Right renal pelvis (tissue), 4 donors: ENCODE measurements around the gene BST2. TPM values are rescaled to one million over a fixed set of nuclear protein-coding genes. Genes with fewer than 3 reads are reported as not detected.

Source experiments
- DNase-seq, 4 donors: peaks; one replicate each; pipeline ENCODE4 v3.0.0-alpha.2; 2013; ENCODE audit warnings: low read depth in 4 of 4, low spot score in 3 of 4, missing footprints in 1 of 4
- polyA plus RNA-seq, 4 donors: library from polyadenylated mRNA; unstranded; fragments of 120-200 nt; gene quantifications; one replicate each; pipeline ENCODE4 v1.2.1, GENCODE V29; 2013; ENCODE audit not compliant: insufficient read length in 4 of 4

Gene BST2
- polyA plus RNA-seq, 4 donors = 81.8 to 143 (median 122) TPM

DNA sequence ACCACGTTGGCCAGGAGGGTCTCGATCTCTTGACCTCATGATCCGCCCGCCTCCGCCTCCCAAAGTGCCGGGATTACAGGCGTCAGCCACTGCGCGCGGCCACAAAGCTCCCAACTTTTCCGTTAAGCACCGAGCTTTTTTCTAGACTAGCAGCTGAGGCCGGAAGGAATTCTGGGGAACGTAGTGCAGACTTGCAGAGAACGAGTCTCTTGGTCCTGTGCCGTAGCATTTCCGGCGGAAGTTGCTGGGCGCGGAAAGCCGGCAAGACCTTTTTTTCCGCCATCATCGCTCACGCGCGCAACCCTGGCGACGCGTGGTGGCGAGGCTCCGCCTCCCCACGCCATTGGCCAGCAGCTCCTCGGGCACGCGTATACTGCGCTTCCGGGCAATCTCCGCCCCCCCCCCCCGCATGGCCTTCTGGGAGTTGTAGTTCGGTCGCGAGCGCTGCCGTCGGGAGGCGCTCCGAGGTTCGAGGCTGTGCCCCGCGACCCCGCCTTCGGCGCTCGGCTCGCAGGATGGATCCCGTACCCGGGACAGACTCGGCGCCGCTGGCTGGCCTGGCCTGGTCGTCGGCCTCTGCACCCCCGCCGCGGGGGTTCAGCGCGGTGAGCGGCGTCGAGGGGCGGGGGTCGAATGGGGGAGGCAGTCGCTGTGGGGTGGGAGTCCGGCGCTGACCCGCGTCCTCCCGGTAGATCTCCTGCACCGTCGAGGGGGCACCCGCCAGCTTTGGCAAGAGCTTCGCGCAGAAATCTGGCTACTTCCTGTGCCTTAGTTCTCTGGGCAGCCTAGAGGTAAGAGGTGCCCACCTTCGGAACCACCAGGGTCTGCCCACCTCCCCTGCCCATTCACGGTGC, 14.4 kb upstream of the BST2 start, which contains the start of gene MVB12A:
Gene MVB12A, plus strand, starts transcription at position 427 of the 854 bp plus-strand sequence. Its CDS starts 89 bp downstream, at position 516.
- DNase-seq = peak; percentile 98 to 99 (median 98)

- DNase-seq = no peak
Observed at GRCh38 chr19:17419154-17419620, 13.8 kb upstream of the BST2 start.

- no peak for DNase-seq
Observed at GRCh38 chr19:17418710-17419109, 13.3 kb upstream of the BST2 start.

GRCh38 chr19:17415121-17415520, 9.7 kb upstream of the BST2 start:
- no peak for DNase-seq

- DNase-seq = no peak
Observed at GRCh38 chr19:17414097-17414496, 8.7 kb upstream of the BST2 start.

- DNase-seq = no peak
Observed at GRCh38 chr19:17411801-17412200, 6.4 kb upstream of the BST2 start.

GRCh38 chr19:17409990-17410389, 4.6 kb upstream of the BST2 start:
- no peak for DNase-seq

GRCh38 chr19:17406887-17407196, 1.4 kb upstream of the BST2 start:
- no peak for DNase-seq

- DNase-seq = no peak
Observed at GRCh38 chr19:17406046-17406886, 836 bp upstream of the BST2 start.

DNA sequence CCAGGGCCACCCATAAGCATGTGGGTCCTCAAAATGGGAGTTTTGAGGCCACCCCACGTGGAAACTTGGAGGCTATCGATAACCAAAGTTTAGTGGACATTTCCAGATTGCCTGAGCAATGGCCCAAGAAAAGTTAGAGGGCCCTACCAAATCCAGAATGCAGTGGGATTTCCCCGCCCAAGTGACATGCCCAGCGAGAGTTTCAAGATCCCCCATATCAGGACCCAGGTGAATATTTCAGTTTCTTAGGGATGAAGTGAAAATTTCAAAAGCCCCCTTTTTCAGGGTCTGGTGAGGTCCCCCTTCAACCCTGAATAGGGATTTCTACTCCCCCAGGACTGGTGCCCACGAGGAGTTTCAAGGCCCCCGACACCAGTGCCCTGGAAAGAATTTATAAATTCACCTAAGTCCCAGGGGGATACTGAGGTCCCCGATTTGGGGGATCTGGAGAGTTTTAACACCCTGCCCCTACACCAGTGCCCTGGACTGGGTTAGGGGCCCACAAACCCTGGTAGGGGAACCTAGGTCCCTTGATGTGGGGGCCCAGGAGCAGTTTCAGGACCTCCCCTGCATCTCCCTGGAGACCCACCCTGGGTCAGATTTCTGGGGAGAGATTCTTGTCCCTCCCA, 695 bp downstream of the BST2 start:
- no peak for DNase-seq

- DNase-seq = no peak
Observed at GRCh38 chr19:17404015-17404414, 1.4 kb downstream of the BST2 start.

DNA sequence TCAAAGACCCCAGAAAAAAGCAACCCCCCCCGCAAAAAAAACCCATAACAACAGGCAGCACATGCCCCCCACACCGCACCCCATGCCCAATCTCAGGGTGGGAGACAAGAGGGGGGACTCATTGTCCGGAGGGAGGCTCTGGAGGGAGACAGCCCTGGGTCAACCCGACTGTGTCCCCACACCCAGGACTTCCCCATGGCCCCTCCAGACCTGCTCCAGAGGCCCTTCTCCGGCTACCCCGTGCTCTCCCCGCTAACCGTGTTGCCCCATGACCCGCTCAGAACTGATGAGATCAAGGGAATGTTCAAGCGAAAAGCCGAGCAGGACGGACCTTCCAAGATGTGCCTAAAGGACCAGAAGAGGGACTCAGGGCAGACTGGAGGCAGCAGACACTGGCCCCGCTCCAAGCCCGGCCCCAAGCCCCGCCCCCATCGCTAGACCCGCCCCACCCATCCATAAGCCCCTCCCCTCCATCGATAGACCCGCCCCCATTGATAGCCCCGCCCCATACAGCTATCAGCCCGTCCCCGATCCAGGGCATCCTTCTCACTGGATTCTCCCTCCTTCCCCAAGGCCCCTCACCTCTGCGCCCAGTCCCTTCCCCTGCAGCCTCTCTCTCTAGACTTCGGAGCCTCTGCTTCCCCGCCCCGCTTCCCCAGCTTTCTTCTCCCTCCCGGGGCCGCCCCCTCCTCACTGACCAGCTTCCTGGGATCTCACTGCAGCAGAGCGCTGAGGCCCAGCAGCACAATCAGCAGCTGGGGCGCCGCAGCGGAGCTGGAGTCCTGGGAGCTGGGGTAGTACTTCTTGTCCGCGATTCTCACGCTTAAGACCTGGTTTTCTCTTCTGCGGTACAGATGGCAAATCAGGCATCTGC, 2.2 kb downstream of the BST2 start:
- no peak for DNase-seq

- no peak for DNase-seq
Observed at GRCh38 chr19:17401628-17402027, 3.8 kb downstream of the BST2 start.

DNA sequence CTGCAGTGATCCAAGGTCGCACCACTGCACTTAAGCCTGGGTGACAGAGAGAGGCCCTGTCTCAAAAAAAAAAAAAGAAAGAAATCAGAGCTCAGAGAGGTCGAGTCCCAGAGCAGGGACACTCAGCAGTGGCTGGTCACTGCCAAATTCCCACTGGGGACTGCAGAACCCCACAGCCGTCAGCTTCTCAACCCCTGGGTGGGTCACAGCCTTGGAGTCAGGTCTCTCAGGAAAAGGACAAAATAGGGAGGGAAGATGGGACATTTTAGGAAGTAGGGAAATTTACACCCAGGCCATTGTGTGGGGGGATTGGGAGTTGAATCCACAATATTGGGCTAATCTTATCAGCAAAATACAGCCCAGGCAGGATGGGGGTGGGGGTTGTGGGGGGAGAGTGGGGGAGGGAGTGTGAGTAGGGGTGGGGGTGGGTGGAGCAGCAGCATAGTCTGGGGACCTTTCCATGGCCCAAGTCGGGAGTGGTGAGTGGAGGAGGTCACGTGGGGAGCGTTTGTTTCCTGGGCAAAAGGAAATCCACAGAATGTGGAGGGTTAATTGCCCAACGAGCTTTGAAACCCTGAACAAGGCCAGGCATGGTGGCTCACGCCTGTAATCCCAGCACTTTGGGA, 6.4 kb downstream of the BST2 start:
- DNase-seq = no peak

GRCh38 chr19:17394891-17395415, 10.5 kb downstream of the BST2 start:
- no peak for DNase-seq

- DNase-seq = no peak
Observed at GRCh38 chr19:17393914-17394313, 11.5 kb downstream of the BST2 start, which contains the start of gene CCDC194. CCDC194 (minus strand) TSS chr19:17394196; CDS start chr19:17394158, 38 bp downstream.

DNA sequence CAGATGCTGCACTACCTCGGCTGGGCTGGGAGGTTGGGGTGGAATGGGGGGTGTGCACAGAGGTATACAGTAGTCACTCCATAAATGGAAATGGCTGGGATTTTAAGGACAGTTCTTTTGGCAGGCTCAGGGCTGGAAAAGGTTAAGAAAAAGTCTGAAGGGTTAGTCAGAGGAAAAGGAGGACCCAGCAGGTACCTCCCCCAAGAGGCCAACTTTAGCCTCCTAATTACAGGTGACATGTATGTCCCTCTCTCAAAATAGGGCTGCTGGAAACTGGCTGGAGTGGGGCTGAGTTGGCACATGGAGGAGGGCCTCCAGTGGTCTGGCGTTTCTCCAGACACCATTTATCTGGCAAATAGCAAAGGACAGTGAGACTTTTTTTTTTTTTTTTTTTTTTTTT, 12.4 kb downstream of the BST2 start:
- no peak for DNase-seq

GRCh38 chr19:17391371-17392151, 13.9 kb downstream of the BST2 start:
- DNase-seq = no peak
